GM23338 (cell line): Measurements from ENCODE around the gene C1QTNF5. TPM values are rescaled to one million over a fixed set of nuclear protein-coding genes. Genes with fewer than 3 reads are reported as not detected.

Source experiments
- ATAC-seq: fragments of 200-7000 bp; cut with Tn5 transposase; 3 replicates; pipeline ENCODE4 v1.9.1; 2020
- DNase-seq: peaks from one replicate; pipeline ENCODE4 v3.0.0-alpha.2; 2015; ENCODE audit warnings: low spot score
- H2AFZ ChIP-seq: fragments of 200-600 bp; sonication (generic); 2 replicates; pipeline ENCODE4 v1.8.0; 2016; ENCODE audit warnings: antibody characterized with exemption, mild to moderate bottlenecking, moderate library complexity
- H3F3A ChIP-seq: fragments of 200-600 bp; sonication (generic); replicated peaks from 2 replicates; pipeline ENCODE4 v1.8.0; 2017; ENCODE audit warnings: antibody characterized with exemption, mixed run types, low read depth
- H3K27ac ChIP-seq: fragments of 200-600 bp; sonication (generic); 2 replicates; pipeline ENCODE4 v1.6.1; 2016; ENCODE audit warnings: low read depth
- H3K27me3 ChIP-seq: fragments of 200-600 bp; sonication (generic); 2 replicates; pipeline ENCODE4 v1.8.0; 2016; ENCODE audit warnings: mild to moderate bottlenecking, mixed run types, moderate library complexity; ENCODE audit not compliant: insufficient read depth
- H3K36me3 ChIP-seq: fragments of 200-600 bp; sonication (generic); 2 replicates; pipeline ENCODE4 v1.8.0; 2016; ENCODE audit warnings: mild to moderate bottlenecking; ENCODE audit not compliant: insufficient read depth
- H3K4me1 ChIP-seq: fragments of 200-600 bp; sonication (generic); 2 replicates; pipeline ENCODE4 v1.8.0; 2016; ENCODE audit warnings: mild to moderate bottlenecking, moderate library complexity; ENCODE audit not compliant: insufficient read depth
- H3K4me2 ChIP-seq: fragments of 200-600 bp; sonication (generic); 2 replicates; pipeline ENCODE4 v1.7.1; 2017; ENCODE audit warnings: mixed run types
- H3K4me3 ChIP-seq: fragments of 200-600 bp; sonication (generic); 2 replicates; pipeline ENCODE4 v1.6.1; 2016; ENCODE audit warnings: mixed run types
- H3K79me2 ChIP-seq: fragments of 200-600 bp; sonication (generic); replicated peaks from 2 replicates; pipeline ENCODE4 v1.8.0; 2017; ENCODE audit warnings: mild to moderate bottlenecking; ENCODE audit not compliant: insufficient read depth
- H3K9me2 ChIP-seq: fragments of 200-600 bp; sonication (generic); 2 replicates; pipeline ENCODE4 v1.8.0; 2017; ENCODE audit not compliant: insufficient read depth
- H4K20me1 ChIP-seq: fragments of 200-600 bp; sonication (generic); replicated peaks from 2 replicates; pipeline ENCODE4 v1.8.0; 2017; ENCODE audit warnings: mild to moderate bottlenecking; ENCODE audit not compliant: insufficient read depth
- H3K27ac Mint-ChIP-seq: 2 replicates; pipeline ENCODE4 v1.8.0; 2020; ENCODE audit warnings: inconsistent platforms, mild to moderate bottlenecking, moderate library complexity, mixed read lengths
- H3K27me3 Mint-ChIP-seq: 3 replicates; pipeline ENCODE4 v1.8.0; 2022; ENCODE audit warnings: low read depth, mild to moderate bottlenecking, moderate library complexity, mixed read lengths, inconsistent platforms; ENCODE audit not compliant: insufficient read depth, poor library complexity
- H3K36me3 Mint-ChIP-seq: 3 replicates; pipeline ENCODE4 v1.8.0; 2021; ENCODE audit warnings: low read depth, mild to moderate bottlenecking, inconsistent platforms, moderate library complexity, mixed read lengths
- H3K4me1 Mint-ChIP-seq: 3 replicates; pipeline ENCODE4 v1.8.0; 2020; ENCODE audit warnings: mild to moderate bottlenecking, inconsistent platforms, mixed read lengths
- H3K4me3 Mint-ChIP-seq: 3 replicates; pipeline ENCODE4 v1.8.0; 2021; ENCODE audit warnings: moderate library complexity, mild to moderate bottlenecking, inconsistent platforms, mixed read lengths
- H3K9me3 Mint-ChIP-seq: 3 replicates; pipeline ENCODE4 v1.8.0; 2020; ENCODE audit warnings: moderate library complexity, mild to moderate bottlenecking, inconsistent platforms, mixed read lengths
- CREB1 ChIP-seq: fragments of 250-450 bp; sonication (Bioruptor Pico); IDR thresholded peaks from 2 replicates; pipeline ENCODE4 v1.5.0; 2020; ENCODE audit warnings: low read depth, mild to moderate bottlenecking, moderate library complexity
- EZH2 ChIP-seq: fragments of 200-600 bp; sonication (generic); IDR thresholded peaks from one replicate; pipeline ENCODE4 v1.8.0; 2017; ENCODE audit warnings: antibody characterized with exemption, mild to moderate bottlenecking, low read depth; ENCODE audit not compliant: unreplicated experiment
- EZH2phosphoT487 ChIP-seq: fragments of 200-600 bp; sonication (generic); IDR thresholded peaks from one replicate; pipeline ENCODE4 v1.8.1; 2018; ENCODE audit warnings: antibody characterized with exemption; ENCODE audit not compliant: unreplicated experiment
- JUNB ChIP-seq: IDR thresholded peaks from one replicate; pipeline ENCODE4 v1.6.1; 2016; ENCODE audit warnings: antibody characterized with exemption; ENCODE audit not compliant: unreplicated experiment
- POLR2AphosphoS5 ChIP-seq: IDR thresholded peaks from 2 replicates; pipeline ENCODE4 v1.6.1; 2016; ENCODE audit warnings: antibody characterized with exemption, low read depth
- STAT1 ChIP-seq: IDR thresholded peaks from one replicate; pipeline ENCODE4 v1.6.1; 2016; ENCODE audit warnings: antibody characterized with exemption; ENCODE audit not compliant: unreplicated experiment
- ZNF114 ChIP-seq: fragments of 250-450 bp; sonication (Bioruptor Pico); IDR thresholded peaks from 2 replicates; pipeline ENCODE4 v1.5.0; 2020; ENCODE audit warnings: mild to moderate bottlenecking, moderate library complexity
- polyA plus RNA-seq: library from polyadenylated mRNA; unstranded; fragments of >200 nt; fragmentation: Nextera tagmentation; extraction: Ambion mirVana; gene quantifications from 2 replicates; pipeline ENCODE4 v1.2.1, GENCODE V29; 2016
- total RNA-seq: library from RNA; depleted of rRNA; stranded (reverse); fragments of >200 nt; shearing (Covaris generic); gene quantifications from 2 replicates; pipeline ENCODE4 v1.2.3, GENCODE V29; 2014
- TF ChIP-seq, protein P1 (sequence below), 2 experiments: fragments of 200-600 bp in 1 of 2; sonication (generic) in 1 of 2; conservative IDR thresholded peaks; 2 replicates each; pipeline versions ENCODE4 v1.5.1 to v1.6.1; 2016 to 2017; ENCODE audit warnings: antibody characterized with exemption in 2 of 2, low read depth in 2 of 2, mild to moderate bottlenecking in 2 of 2, moderate library complexity in 1 of 2
- TF ChIP-seq, protein P2 (sequence below): IDR thresholded peaks from one replicate; pipeline ENCODE4 v1.6.1; 2018; ENCODE audit warnings: antibody characterized with exemption; ENCODE audit not compliant: unreplicated experiment
- TF ChIP-seq, protein P3 (sequence below): IDR thresholded peaks from 2 replicates; pipeline ENCODE4 v1.6.1; 2016; ENCODE audit warnings: antibody characterized with exemption
- TF ChIP-seq, protein P4 (sequence below): fragments of 250-450 bp; sonication (Bioruptor Pico); IDR thresholded peaks from 2 replicates; pipeline ENCODE4 v1.5.0; 2020; ENCODE audit warnings: mild to moderate bottlenecking, moderate library complexity

Gene C1QTNF5
- total and polyA plus RNA-seq, 2 experiments from 2014 or later, result 1.9 TPM

DNA sequence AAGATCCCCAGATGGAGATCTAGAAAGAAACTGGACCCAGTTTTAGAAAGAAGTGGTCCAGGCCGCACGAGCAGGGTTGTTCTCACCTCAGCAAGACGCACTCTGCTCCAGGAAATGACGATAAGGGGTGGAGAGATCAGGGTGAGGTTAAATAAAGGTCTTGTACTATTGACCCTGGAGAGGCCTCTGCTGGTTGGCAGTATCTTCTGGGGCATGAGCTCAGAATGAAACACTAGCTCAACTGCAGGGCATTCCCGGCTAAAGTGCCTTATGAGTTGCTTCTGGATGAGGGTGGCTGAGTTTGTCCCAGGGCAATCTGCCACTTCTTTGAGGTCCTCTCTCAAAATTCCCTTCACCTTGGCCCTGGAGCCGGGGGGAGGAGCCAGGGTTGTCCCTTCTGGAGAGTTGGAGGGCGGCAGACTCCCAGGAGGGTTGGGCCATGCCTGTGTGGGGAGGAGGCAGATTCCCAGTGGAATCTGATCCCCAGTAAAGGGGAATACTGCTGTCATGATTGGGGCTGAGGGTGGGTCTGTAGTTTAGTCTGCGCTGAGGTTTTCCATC is 29.9 kb upstream of the C1QTNF5 start (continued):
- no peak for TF ChIP-seq ZNF114

DNA sequence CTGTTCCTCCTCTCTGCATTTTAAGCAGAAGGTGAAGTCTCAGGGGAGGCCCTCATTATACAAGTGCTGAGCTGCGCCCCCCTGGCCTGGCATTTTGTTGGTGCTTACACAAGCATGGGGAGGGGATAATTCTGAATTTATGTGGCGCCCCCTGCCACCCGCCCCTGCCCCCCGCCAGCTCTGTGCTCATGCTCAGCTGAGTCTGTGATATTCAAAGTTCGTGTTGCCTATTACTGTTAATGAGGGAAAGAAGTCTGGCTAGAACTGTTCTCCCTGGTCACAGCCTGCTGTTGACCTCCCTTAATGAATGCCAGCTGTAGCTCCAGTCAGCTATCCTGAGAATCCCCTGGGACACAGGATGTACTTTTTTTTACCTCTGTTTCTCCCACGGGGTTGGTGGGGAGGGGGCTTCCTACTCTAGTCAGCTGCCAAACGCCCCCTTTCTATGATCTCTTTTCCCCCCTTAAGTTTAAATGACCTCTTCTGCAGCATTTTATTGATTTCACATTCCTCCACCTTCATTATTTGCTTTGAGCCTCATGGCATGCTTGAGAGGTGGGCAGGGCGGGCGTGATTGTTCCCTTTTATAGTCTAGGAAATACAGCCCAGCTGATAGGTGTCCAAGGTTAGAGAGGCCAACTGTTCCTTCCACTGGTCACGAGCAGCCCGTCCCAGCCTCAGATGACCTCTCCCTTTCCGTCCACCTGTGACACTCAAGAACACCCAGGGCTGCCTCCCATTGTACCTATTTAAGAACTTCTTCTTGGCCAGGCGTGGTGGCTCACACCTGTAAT is 28.6 kb upstream of the C1QTNF5 start:
- Histone ChIP-seq H2AFZ (no peak overlapping the region), H3K79me2 (no peaks in the 10 kb centered on the region), H3K36me3 (no peaks in the 10 kb centered on the region), H3K27me3 (peaks cover 24% of the 10 kb centered on the region), H3K4me2 (no peak overlapping the region), H3K27ac (no peak overlapping the region), H4K20me1 (no peaks in the 10 kb centered on the region; the same call in 1 of the 2 replicates), H3K4me1 (peaks cover 16% of the 10 kb centered on the region), H3F3A (no peaks in the 10 kb centered on the region), H3K4me3 (no peak overlapping the region), H3K9me2 (no peaks in the 10 kb centered on the region)
- Mint-ChIP-seq H3K4me1 (peaks cover 58% of the 10 kb centered on the region), H3K9me3 (peaks cover 2% of the 10 kb centered on the region; the same call in 1 of the 3 replicates), H3K27me3 (peaks cover 32% of the 10 kb centered on the region), H3K36me3 (no peaks in the 10 kb centered on the region; the same call in 1 of the 3 replicates), H3K4me3 (no peak overlapping the region), H3K27ac (no peak overlapping the region)
- TF ChIP-seq POLR2AphosphoS5 (no peak), CREB1 (CRISPR knock-in tag) (no peak), ZNF114 (no peak), STAT1 (no peak), JUNB (no peak), EZH2 (no peak), EZH2phosphoT487 (no peak)
- TF ChIP-seq, protein P1, sequence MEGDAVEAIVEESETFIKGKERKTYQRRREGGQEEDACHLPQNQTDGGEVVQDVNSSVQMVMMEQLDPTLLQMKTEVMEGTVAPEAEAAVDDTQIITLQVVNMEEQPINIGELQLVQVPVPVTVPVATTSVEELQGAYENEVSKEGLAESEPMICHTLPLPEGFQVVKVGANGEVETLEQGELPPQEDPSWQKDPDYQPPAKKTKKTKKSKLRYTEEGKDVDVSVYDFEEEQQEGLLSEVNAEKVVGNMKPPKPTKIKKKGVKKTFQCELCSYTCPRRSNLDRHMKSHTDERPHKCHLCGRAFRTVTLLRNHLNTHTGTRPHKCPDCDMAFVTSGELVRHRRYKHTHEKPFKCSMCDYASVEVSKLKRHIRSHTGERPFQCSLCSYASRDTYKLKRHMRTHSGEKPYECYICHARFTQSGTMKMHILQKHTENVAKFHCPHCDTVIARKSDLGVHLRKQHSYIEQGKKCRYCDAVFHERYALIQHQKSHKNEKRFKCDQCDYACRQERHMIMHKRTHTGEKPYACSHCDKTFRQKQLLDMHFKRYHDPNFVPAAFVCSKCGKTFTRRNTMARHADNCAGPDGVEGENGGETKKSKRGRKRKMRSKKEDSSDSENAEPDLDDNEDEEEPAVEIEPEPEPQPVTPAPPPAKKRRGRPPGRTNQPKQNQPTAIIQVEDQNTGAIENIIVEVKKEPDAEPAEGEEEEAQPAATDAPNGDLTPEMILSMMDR (conservative IDR thresholded peaks at IDR 0.05; ENCODE audit: low read depth in 2 of 2), result no peak; a peak in 1 of 4 replicates
- TF ChIP-seq, protein P2, sequence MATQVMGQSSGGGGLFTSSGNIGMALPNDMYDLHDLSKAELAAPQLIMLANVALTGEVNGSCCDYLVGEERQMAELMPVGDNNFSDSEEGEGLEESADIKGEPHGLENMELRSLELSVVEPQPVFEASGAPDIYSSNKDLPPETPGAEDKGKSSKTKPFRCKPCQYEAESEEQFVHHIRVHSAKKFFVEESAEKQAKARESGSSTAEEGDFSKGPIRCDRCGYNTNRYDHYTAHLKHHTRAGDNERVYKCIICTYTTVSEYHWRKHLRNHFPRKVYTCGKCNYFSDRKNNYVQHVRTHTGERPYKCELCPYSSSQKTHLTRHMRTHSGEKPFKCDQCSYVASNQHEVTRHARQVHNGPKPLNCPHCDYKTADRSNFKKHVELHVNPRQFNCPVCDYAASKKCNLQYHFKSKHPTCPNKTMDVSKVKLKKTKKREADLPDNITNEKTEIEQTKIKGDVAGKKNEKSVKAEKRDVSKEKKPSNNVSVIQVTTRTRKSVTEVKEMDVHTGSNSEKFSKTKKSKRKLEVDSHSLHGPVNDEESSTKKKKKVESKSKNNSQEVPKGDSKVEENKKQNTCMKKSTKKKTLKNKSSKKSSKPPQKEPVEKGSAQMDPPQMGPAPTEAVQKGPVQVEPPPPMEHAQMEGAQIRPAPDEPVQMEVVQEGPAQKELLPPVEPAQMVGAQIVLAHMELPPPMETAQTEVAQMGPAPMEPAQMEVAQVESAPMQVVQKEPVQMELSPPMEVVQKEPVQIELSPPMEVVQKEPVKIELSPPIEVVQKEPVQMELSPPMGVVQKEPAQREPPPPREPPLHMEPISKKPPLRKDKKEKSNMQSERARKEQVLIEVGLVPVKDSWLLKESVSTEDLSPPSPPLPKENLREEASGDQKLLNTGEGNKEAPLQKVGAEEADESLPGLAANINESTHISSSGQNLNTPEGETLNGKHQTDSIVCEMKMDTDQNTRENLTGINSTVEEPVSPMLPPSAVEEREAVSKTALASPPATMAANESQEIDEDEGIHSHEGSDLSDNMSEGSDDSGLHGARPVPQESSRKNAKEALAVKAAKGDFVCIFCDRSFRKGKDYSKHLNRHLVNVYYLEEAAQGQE, result no peak
- TF ChIP-seq, protein P3, sequence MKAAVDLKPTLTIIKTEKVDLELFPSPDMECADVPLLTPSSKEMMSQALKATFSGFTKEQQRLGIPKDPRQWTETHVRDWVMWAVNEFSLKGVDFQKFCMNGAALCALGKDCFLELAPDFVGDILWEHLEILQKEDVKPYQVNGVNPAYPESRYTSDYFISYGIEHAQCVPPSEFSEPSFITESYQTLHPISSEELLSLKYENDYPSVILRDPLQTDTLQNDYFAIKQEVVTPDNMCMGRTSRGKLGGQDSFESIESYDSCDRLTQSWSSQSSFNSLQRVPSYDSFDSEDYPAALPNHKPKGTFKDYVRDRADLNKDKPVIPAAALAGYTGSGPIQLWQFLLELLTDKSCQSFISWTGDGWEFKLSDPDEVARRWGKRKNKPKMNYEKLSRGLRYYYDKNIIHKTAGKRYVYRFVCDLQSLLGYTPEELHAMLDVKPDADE, result no peak
- TF ChIP-seq, protein P4, sequence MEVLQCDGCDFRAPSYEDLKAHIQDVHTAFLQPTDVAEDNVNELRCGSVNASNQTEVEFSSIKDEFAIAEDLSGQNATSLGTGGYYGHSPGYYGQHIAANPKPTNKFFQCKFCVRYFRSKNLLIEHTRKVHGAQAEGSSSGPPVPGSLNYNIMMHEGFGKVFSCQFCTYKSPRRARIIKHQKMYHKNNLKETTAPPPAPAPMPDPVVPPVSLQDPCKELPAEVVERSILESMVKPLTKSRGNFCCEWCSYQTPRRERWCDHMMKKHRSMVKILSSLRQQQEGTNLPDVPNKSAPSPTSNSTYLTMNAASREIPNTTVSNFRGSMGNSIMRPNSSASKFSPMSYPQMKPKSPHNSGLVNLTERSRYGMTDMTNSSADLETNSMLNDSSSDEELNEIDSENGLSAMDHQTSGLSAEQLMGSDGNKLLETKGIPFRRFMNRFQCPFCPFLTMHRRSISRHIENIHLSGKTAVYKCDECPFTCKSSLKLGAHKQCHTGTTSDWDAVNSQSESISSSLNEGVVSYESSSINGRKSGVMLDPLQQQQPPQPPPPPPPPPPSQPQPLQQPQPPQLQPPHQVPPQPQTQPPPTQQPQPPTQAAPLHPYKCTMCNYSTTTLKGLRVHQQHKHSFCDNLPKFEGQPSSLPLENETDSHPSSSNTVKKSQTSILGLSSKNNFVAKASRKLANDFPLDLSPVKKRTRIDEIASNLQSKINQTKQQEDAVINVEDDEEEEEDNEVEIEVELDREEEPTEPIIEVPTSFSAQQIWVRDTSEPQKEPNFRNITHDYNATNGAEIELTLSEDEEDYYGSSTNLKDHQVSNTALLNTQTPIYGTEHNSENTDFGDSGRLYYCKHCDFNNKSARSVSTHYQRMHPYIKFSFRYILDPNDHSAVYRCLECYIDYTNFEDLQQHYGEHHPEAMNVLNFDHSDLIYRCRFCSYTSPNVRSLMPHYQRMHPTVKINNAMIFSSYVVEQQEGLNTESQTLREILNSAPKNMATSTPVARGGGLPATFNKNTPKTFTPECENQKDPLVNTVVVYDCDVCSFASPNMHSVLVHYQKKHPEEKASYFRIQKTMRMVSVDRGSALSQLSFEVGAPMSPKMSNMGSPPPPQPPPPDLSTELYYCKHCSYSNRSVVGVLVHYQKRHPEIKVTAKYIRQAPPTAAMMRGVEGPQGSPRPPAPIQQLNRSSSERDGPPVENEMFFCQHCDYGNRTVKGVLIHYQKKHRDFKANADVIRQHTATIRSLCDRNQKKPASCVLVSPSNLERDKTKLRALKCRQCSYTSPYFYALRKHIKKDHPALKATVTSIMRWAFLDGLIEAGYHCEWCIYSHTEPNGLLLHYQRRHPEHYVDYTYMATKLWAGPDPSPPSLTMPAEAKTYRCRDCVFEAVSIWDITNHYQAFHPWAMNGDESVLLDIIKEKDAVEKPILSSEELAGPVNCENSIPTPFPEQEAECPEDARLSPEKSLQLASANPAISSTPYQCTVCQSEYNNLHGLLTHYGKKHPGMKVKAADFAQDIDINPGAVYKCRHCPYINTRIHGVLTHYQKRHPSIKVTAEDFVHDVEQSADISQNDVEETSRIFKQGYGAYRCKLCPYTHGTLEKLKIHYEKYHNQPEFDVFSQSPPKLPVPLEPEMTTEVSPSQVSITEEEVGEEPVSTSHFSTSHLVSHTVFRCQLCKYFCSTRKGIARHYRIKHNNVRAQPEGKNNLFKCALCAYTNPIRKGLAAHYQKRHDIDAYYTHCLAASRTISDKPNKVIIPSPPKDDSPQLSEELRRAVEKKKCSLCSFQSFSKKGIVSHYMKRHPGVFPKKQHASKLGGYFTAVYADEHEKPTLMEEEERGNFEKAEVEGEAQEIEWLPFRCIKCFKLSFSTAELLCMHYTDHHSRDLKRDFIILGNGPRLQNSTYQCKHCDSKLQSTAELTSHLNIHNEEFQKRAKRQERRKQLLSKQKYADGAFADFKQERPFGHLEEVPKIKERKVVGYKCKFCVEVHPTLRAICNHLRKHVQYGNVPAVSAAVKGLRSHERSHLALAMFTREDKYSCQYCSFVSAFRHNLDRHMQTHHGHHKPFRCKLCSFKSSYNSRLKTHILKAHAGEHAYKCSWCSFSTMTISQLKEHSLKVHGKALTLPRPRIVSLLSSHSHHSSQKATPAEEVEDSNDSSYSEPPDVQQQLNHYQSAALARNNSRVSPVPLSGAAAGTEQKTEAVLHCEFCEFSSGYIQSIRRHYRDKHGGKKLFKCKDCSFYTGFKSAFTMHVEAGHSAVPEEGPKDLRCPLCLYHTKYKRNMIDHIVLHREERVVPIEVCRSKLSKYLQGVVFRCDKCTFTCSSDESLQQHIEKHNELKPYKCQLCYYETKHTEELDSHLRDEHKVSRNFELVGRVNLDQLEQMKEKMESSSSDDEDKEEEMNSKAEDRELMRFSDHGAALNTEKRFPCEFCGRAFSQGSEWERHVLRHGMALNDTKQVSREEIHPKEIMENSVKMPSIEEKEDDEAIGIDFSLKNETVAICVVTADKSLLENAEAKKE (CRISPR knock-in tag), result no peak
- ATAC-seq (no peak), DNase-seq (no peak)
